ENCODE measurements around the gene MRPL11. TPM values are rescaled to one million over a fixed set of nuclear protein-coding genes. Genes with fewer than 3 reads are reported as not detected.

Gene MRPL11
- total and polyA plus RNA-seq, 5 donors from 2014 or later, result 22.7 to 96.9 (median 81.3) TPM

- Mint-ChIP-seq H3K27me3 (peaks cover 28% of the 10 kb centered on the region), H3K4me1 (peaks cover 0 to 12% (median 3%) of the 10 kb centered on the region in 4 donors), H3K27ac (no peak overlapping the region), H3K4me3 (no peak overlapping the region), H3K9me3 (peaks cover 0 to 6% (median 0%) of the 10 kb centered on the region in 7 donors), H3K36me3 (no peaks in the 10 kb centered on the region)
- no peaks in the 10 kb centered on the region for H3K36me3 ChIP-seq (ENCODE audit: control insufficient read depth, insufficient read depth, low read length)
- DNase-seq (no peak), ATAC-seq (ENCODE audit: low read depth in 2 of 2) (no peak)
- no peak overlapping the region for H3K4me3 ChIP-seq (ENCODE audit: low read depth, low read length)
- H3K27ac ChIP-seq (ENCODE audit: insufficient read depth, low read length, poor library complexity, severe bottlenecking), result no peak overlapping the region
- no peaks in the 10 kb centered on the region for H3K9me3 ChIP-seq (ENCODE audit: control insufficient read depth in 2 of 2, low read length in 2 of 2)
- H3K27me3 ChIP-seq (ENCODE audit: control insufficient read depth, insufficient read depth, low read length), result peaks cover 23% of the 10 kb centered on the region
- peaks cover 1% of the 10 kb centered on the region for H3K4me1 ChIP-seq (ENCODE audit: control insufficient read depth, insufficient read depth, low read length, poor library complexity, severe bottlenecking)
Observed at GRCh38 chr11:66414120-66414934, 24.3 kb downstream of the MRPL11 start.

GRCh38 chr11:66413167-66413566 lies 25.5 kb downstream of the MRPL11 start:
- ATAC-seq (ENCODE audit: low read depth in 2 of 2), result no peak
- DNase-seq, result no peak
- Mint-ChIP-seq H3K27me3 (peaks cover 27% of the 10 kb centered on the region), H3K36me3 (no peaks in the 10 kb centered on the region), H3K9me3 (peaks cover 0 to 4% (median 0%) of the 10 kb centered on the region in 7 donors), H3K27ac (no peak overlapping the region), H3K4me1 (peaks cover 0 to 9% (median 3%) of the 10 kb centered on the region in 4 donors), H3K4me3 (peak overlapping the region in 1 of 4 donors; percentile 23)
- no peaks in the 10 kb centered on the region for H3K36me3 ChIP-seq (ENCODE audit: control insufficient read depth, insufficient read depth, low read length)
- no peaks in the 10 kb centered on the region for H3K9me3 ChIP-seq (ENCODE audit: control insufficient read depth in 2 of 2, low read length in 2 of 2)
- peaks cover 17% of the 10 kb centered on the region for H3K27me3 ChIP-seq (ENCODE audit: control insufficient read depth, insufficient read depth, low read length)
- H3K27ac ChIP-seq (ENCODE audit: insufficient read depth, low read length, poor library complexity, severe bottlenecking), result no peak overlapping the region
- peaks cover 11% of the 10 kb centered on the region for H3K4me1 ChIP-seq (ENCODE audit: control insufficient read depth, insufficient read depth, low read length, poor library complexity, severe bottlenecking)
- H3K4me3 ChIP-seq (ENCODE audit: low read depth, low read length), result no peak overlapping the region

- H3K27me3 Mint-ChIP-seq, result peaks cover 27% of the 10 kb centered on the region
- H3K9me3 Mint-ChIP-seq, result peaks cover 0 to 1% (median 0%) of the 10 kb centered on the region in 7 donors
- Histone ChIP-seq H3K36me3 (ENCODE audit: control insufficient read depth, insufficient read depth, low read length) (no peaks in the 10 kb centered on the region), H3K27ac (ENCODE audit: insufficient read depth, low read length, poor library complexity, severe bottlenecking) (no peak overlapping the region), H3K4me1 (ENCODE audit: control insufficient read depth, insufficient read depth, low read length, poor library complexity, severe bottlenecking) (peaks cover 11% of the 10 kb centered on the region), H3K27me3 (ENCODE audit: control insufficient read depth, insufficient read depth, low read length) (peaks cover 9% of the 10 kb centered on the region), H3K9me3 (ENCODE audit: control insufficient read depth in 2 of 2, low read length in 2 of 2) (no peaks in the 10 kb centered on the region), H3K4me3 (ENCODE audit: low read depth, low read length) (no peak overlapping the region)
- ATAC-seq (ENCODE audit: low read depth in 2 of 2) (no peak), DNase-seq (no peak)
- H3K4me1 Mint-ChIP-seq, result peaks cover 0 to 6% (median 1%) of the 10 kb centered on the region in 4 donors
- no peak overlapping the region for H3K27ac Mint-ChIP-seq
- H3K36me3 Mint-ChIP-seq, result no peaks in the 10 kb centered on the region
- peak overlapping the region in 1 of 4 donors; percentile 23 for H3K4me3 Mint-ChIP-seq
Observed at GRCh38 chr11:66412110-66412509, 26.5 kb downstream of the MRPL11 start.

DNA sequence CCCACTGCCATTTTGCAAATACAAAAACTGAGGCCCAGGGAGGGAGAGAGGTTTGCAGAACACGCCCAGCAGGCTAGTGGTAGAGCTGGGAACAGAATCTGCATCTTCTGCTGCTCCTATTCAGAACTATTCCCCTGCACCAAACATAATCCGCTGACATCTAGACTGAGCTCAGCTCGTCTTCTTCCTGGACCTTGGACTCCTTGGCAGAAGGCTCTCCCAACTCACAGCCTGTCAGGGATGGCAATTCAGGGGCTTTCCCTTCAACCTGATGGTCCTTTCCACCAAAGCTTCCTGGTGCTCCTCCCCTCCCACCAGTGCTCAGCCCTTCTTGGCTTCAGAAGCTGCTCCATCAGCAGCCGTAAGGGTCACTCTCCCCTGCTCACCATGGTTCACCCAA lies 27.3 kb downstream of the MRPL11 start:
- Histone ChIP-seq H3K9me3 (ENCODE audit: control insufficient read depth in 2 of 2, low read length in 2 of 2) (no peaks in the 10 kb centered on the region), H3K4me1 (ENCODE audit: control insufficient read depth, insufficient read depth, low read length, poor library complexity, severe bottlenecking) (peaks cover 11% of the 10 kb centered on the region), H3K27ac (ENCODE audit: insufficient read depth, low read length, poor library complexity, severe bottlenecking) (no peak overlapping the region), H3K27me3 (ENCODE audit: control insufficient read depth, insufficient read depth, low read length) (peaks cover 4% of the 10 kb centered on the region), H3K36me3 (ENCODE audit: control insufficient read depth, insufficient read depth, low read length) (no peaks in the 10 kb centered on the region), H3K4me3 (ENCODE audit: low read depth, low read length) (no peak overlapping the region)
- ATAC-seq (ENCODE audit: low read depth in 2 of 2) (no peak), DNase-seq (no peak)
- Mint-ChIP-seq H3K36me3 (no peaks in the 10 kb centered on the region), H3K4me3 (peak overlapping the region in 2 of 4 donors; percentile 23 to 35), H3K27ac (no peak overlapping the region), H3K9me3 (no peaks in the 10 kb centered on the region), H3K27me3 (peaks cover 20% of the 10 kb centered on the region), H3K4me1 (peaks cover 0 to 6% (median 1%) of the 10 kb centered on the region in 4 donors)

GRCh38 chr11:66410191-66410590 lies 28.5 kb downstream of the MRPL11 start:
- no peaks in the 10 kb centered on the region for H3K36me3 ChIP-seq (ENCODE audit: control insufficient read depth, insufficient read depth, low read length)
- peaks cover 11% of the 10 kb centered on the region for H3K27me3 Mint-ChIP-seq
- H3K27me3 ChIP-seq (ENCODE audit: control insufficient read depth, insufficient read depth, low read length), result peaks cover 2% of the 10 kb centered on the region
- peaks cover 11% of the 10 kb centered on the region for H3K4me1 ChIP-seq (ENCODE audit: control insufficient read depth, insufficient read depth, low read length, poor library complexity, severe bottlenecking)
- ATAC-seq (ENCODE audit: low read depth in 2 of 2) (no peak), DNase-seq (no peak)
- peaks cover 0 to 6% (median 1%) of the 10 kb centered on the region in 4 donors for H3K4me1 Mint-ChIP-seq
- H3K4me3 Mint-ChIP-seq, result no peak overlapping the region
- H3K27ac ChIP-seq (ENCODE audit: insufficient read depth, low read length, poor library complexity, severe bottlenecking), result no peak overlapping the region
- H3K9me3 ChIP-seq (ENCODE audit: control insufficient read depth in 2 of 2, low read length in 2 of 2), result no peaks in the 10 kb centered on the region
- no peak overlapping the region for H3K27ac Mint-ChIP-seq
- H3K9me3 Mint-ChIP-seq, result no peaks in the 10 kb centered on the region
- H3K36me3 Mint-ChIP-seq, result no peaks in the 10 kb centered on the region
- no peak overlapping the region for H3K4me3 ChIP-seq (ENCODE audit: low read depth, low read length)

- H3K27ac ChIP-seq (ENCODE audit: insufficient read depth, low read length, poor library complexity, severe bottlenecking), result no peak overlapping the region
- H3K4me1 Mint-ChIP-seq, result peaks cover 0 to 6% (median 1%) of the 10 kb centered on the region in 4 donors
- H3K27ac Mint-ChIP-seq, result no peak overlapping the region
- no peak for ATAC-seq (ENCODE audit: low read depth in 2 of 2)
- H3K9me3 ChIP-seq (ENCODE audit: control insufficient read depth in 2 of 2, low read length in 2 of 2), result no peaks in the 10 kb centered on the region
- H3K36me3 Mint-ChIP-seq, result no peaks in the 10 kb centered on the region
- no peak overlapping the region for H3K4me3 ChIP-seq (ENCODE audit: low read depth, low read length)
- H3K4me1 ChIP-seq (ENCODE audit: control insufficient read depth, insufficient read depth, low read length, poor library complexity, severe bottlenecking), result peaks cover 11% of the 10 kb centered on the region
- no peaks in the 10 kb centered on the region for H3K27me3 ChIP-seq (ENCODE audit: control insufficient read depth, insufficient read depth, low read length)
- peaks cover 13% of the 10 kb centered on the region for H3K27me3 Mint-ChIP-seq
- no peak overlapping the region for H3K4me3 Mint-ChIP-seq
- DNase-seq, result no peak
- no peaks in the 10 kb centered on the region for H3K9me3 Mint-ChIP-seq
- H3K36me3 ChIP-seq (ENCODE audit: control insufficient read depth, insufficient read depth, low read length), result no peaks in the 10 kb centered on the region
Observed at GRCh38 chr11:66409226-66409625, 29.4 kb downstream of the MRPL11 start.

DNA sequence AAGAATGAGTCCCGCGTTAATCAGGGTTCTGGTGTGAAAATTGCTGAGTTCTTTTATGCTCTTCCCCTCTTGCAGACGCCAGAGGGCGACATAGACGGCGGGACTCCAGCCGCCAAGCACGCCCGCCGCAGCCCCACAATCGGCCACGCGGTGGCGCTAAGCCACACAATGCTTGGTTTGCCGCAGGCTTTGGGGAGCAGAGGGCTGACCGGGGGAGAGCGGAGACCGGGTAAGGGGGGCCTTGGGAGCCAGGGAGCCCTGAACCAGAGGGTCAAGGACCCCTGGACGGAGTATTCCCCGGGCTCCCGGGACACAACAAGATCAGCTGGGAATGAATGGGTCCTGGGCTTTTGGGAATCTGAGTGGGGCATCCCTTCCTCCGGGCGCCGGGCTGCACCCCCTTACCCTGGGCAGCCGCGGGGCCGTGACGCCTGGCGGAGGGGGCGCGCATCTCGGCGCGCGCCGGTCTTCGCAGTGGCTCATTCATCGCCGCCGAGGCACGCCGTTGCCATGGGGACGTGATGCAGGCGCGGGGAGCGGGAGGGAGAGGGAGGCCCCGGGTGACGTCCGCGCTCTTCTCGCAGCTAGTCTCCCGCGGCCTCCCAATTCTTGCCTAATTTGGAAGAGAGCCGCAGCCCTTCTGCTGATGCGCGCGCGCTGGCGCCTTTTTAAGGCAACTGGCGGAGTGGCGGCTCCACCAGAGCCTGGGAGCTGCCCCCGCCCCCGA lies 30.0 kb downstream of the MRPL11 start:
- Histone ChIP-seq H3K4me1 (ENCODE audit: control insufficient read depth, insufficient read depth, low read length, poor library complexity, severe bottlenecking) (peaks cover 11% of the 10 kb centered on the region), H3K36me3 (ENCODE audit: control insufficient read depth, insufficient read depth, low read length) (no peaks in the 10 kb centered on the region), H3K27me3 (ENCODE audit: control insufficient read depth, insufficient read depth, low read length) (no peaks in the 10 kb centered on the region), H3K9me3 (ENCODE audit: control insufficient read depth in 2 of 2, low read length in 2 of 2) (no peaks in the 10 kb centered on the region), H3K27ac (ENCODE audit: insufficient read depth, low read length, poor library complexity, severe bottlenecking) (no peak overlapping the region), H3K4me3 (ENCODE audit: low read depth, low read length) (no peak overlapping the region)
- no peaks in the 10 kb centered on the region for H3K36me3 Mint-ChIP-seq
- peak overlapping the region; percentile 19 to 88 (median 76) for H3K4me3 Mint-ChIP-seq
- peak overlapping the region in 1 of 3 donors; percentile 90 for H3K27ac Mint-ChIP-seq
- H3K27me3 Mint-ChIP-seq, result peaks cover 15% of the 10 kb centered on the region
- ATAC-seq (ENCODE audit: low read depth in 2 of 2) (peak; percentile 83 to 86), DNase-seq (peak; percentile 84 to 90 (median 89))
- peaks cover 0 to 6% (median 1%) of the 10 kb centered on the region in 4 donors for H3K4me1 Mint-ChIP-seq
- H3K9me3 Mint-ChIP-seq, result no peaks in the 10 kb centered on the region

Measured in CD4-positive, CD25-positive, alpha-beta regulatory T cell (primary cell).